ENCODE measurements around the gene DBF4. TPM values are rescaled to one million over a fixed set of nuclear protein-coding genes. Genes with fewer than 3 reads are reported as not detected.

DBF4 gene
- total and polyA plus RNA-seq, 2 of the 13 experiments (the other 11 are each of a cell fraction or from before 2014, with no cell fraction given) = 5.0 to 64.4 TPM

GRCh38 chr7:87895363-87895762, 19.1 kb downstream of the DBF4 start:
- FAIRE-seq (no peak), ATAC-seq (no peak), DNase-seq (ENCODE audit: low spot score) (no peak)
- Histone ChIP-seq H3K4me1 (ENCODE audit: insufficient read depth, low read length) (no peaks in the 10 kb centered on the region), H3K79me2 (ENCODE audit: insufficient read depth, low read length) (peaks cover 4% of the 10 kb centered on the region), H4K20me1 (ENCODE audit: insufficient read depth, low read length) (no peaks in the 10 kb centered on the region), H3K4me3 (replicated peaks in 1 of 3; ENCODE audit: insufficient read depth in 1 of 3, low read depth in 2 of 3, low read length in 3 of 3) (no peak overlapping the region), H3K27ac (ENCODE audit: extremely low read length, insufficient read depth, low read length) (no peak overlapping the region), H3K9ac (ENCODE audit: insufficient read depth, low read depth, low read length) (no peak overlapping the region), H3K9me3 (ENCODE audit: low read length) (no peaks in the 10 kb centered on the region), H3K4me2 (ENCODE audit: low read depth, low read length) (no peak overlapping the region), H3K36me3 (replicated peaks in 1 of 2; ENCODE audit: control insufficient read depth in 1 of 2, insufficient read depth in 2 of 2, low read length in 2 of 2) (peaks cover 7 to 62% of the 10 kb centered on the region in 2 experiments), H2AFZ (ENCODE audit: low read length) (no peak overlapping the region), H3K27me3 (ENCODE audit: control insufficient read depth in 1 of 2, insufficient read depth in 2 of 2, low read length in 2 of 2) (no peaks in the 10 kb centered on the region)
- POLR2A ChIA-PET = no interaction called here
- TF ChIP-seq SP2 (CRISPR knock-in tag; IDR thresholded peaks at IDR 0.05) = no peak
- TF ChIP-seq RBAK (CRISPR knock-in tag; IDR thresholded peaks at IDR 0.05) = no peak
- TF ChIP-seq BRF2 (CRISPR knock-in tag; IDR thresholded peaks at IDR 0.05) = no peak
- TF ChIP-seq NRL (CRISPR knock-in tag; IDR thresholded peaks at IDR 0.05; ENCODE audit: borderline replicate concordance) = no peak
- TF ChIP-seq HNRNPH1 (optimal IDR thresholded peaks at IDR 0.05; ENCODE audit: low read depth, low read length) = no peak
- no peak for TF ChIP-seq ATF7-NPFF (CRISPR knock-in tag; IDR thresholded peaks at IDR 0.05; ENCODE audit: low read depth)
- no peak for TF ChIP-seq FLYWCH1 (CRISPR knock-in tag; IDR thresholded peaks at IDR 0.05)
- no peak for TF ChIP-seq GPN1 (CRISPR knock-in tag; IDR thresholded peaks at IDR 0.05; ENCODE audit: borderline replicate concordance)
- TF ChIP-seq KDM5B (CRISPR knock-in tag; IDR thresholded peaks at IDR 0.05; ENCODE audit: borderline replicate concordance) = no peak
- no peak for TF ChIP-seq ZNF619 (CRISPR knock-in tag; IDR thresholded peaks at IDR 0.05)
- no peak for TF ChIP-seq ZNF703 (CRISPR knock-in tag; IDR thresholded peaks at IDR 0.05; ENCODE audit: borderline replicate concordance)
- no peak for TF ChIP-seq CHD4 (IDR thresholded peaks at IDR 0.05; ENCODE audit: borderline replicate concordance, low read length)
- in situ Hi-C loops (cut with HindIII; ENCODE audit: extremely low pct_ligation_motif_present, low pct_unique_long_range_greater_than_20kb) = no loop called here
- WGBS (ENCODE audit: low lambda C conversion rate) = 95% methylated on average over 2 of the region's 2 CpGs
- no TSS peak for BruUV-seq (replicated peaks)
- CTCF ChIA-PET (ENCODE audit: low intra/inter-chr PET ratio, low total read pairs) = no interaction called here
- intact Hi-C loops (cut with micrococcal nuclease; ENCODE audit: unreplicated experiment) = no loop called here
